ENCODE measurements around the gene MCM6. TPM values are rescaled to one million over a fixed set of nuclear protein-coding genes. Genes with fewer than 3 reads are reported as not detected.
A peak's percentile ranks its signal among the peaks of the same experiment; 100 is the strongest.
"Not testable (repeated sequence)": the region's sequence is repeated elsewhere in the genome, so short reads cannot be mapped to it uniquely, and the experiment has no call there.

The MCM6 gene
- total RNA-seq, 1 donor from 2014 or later, result 3.7 TPM

DNA sequence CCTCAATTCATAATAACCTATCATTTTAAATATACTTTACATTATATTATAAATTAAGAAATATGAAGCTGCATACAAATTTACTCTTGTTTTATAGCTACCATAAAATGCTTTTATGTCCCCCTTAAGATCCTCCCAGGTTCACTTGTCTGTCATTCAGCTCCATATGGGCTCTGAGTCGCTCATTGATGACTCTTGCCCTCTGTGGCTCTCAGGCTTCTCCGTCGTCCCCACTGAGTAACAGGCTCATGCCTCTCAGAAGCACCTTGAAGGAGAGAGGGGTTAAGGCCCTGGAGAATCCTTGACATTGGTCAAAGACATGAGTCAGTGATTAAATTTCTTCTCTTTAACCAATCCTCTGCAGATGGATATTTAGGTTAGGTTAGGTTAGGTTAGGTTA, 6.2 kb upstream of the MCM6 start:
- no peak overlapping the region for H3K4me3 ChIP-seq (ENCODE audit: low read depth, low read length)
- no peaks in the 10 kb centered on the region for H3K27me3 ChIP-seq (ENCODE audit: control insufficient read depth, insufficient read depth, low read length)
- FAIRE-seq, result no peak
- H3K36me3 ChIP-seq (ENCODE audit: control insufficient read depth, insufficient read depth, low read length), result no peaks in the 10 kb centered on the region
- TF ChIP-seq, protein P1, sequence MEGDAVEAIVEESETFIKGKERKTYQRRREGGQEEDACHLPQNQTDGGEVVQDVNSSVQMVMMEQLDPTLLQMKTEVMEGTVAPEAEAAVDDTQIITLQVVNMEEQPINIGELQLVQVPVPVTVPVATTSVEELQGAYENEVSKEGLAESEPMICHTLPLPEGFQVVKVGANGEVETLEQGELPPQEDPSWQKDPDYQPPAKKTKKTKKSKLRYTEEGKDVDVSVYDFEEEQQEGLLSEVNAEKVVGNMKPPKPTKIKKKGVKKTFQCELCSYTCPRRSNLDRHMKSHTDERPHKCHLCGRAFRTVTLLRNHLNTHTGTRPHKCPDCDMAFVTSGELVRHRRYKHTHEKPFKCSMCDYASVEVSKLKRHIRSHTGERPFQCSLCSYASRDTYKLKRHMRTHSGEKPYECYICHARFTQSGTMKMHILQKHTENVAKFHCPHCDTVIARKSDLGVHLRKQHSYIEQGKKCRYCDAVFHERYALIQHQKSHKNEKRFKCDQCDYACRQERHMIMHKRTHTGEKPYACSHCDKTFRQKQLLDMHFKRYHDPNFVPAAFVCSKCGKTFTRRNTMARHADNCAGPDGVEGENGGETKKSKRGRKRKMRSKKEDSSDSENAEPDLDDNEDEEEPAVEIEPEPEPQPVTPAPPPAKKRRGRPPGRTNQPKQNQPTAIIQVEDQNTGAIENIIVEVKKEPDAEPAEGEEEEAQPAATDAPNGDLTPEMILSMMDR (IDR thresholded peaks at IDR 0.05; ENCODE audit: insufficient read depth, low read length, severe bottlenecking), result no peak
- DNase-seq (ENCODE audit: low read depth), result no peak

DNA sequence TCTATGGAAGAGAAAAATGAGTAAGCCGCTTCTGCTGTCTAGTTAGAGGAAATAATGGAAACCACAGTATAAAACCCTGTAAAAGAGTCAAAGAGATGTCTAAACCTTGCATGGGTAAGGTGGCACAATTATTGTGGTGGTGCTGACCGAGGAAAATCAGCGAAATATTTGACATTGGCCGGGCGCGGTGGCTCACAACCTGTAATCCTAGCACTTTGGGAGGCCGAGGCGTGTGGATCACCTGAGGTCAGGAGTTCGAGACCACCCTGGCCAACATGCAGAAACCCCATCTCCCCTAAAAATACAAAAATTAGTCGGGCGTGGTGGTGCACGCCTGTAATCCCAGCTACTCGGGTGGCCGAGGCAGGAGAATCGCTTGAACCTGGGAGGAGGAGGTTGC, 527 bp upstream of the MCM6 start:
- peak overlapping the region; percentile 69 for H3K4me3 ChIP-seq (ENCODE audit: low read depth, low read length)
- not testable (repeated sequence) for H3K36me3 ChIP-seq (ENCODE audit: control insufficient read depth, insufficient read depth, low read length); DNase-seq (ENCODE audit: low read depth); FAIRE-seq; H3K27me3 ChIP-seq (ENCODE audit: control insufficient read depth, insufficient read depth, low read length)

DNA sequence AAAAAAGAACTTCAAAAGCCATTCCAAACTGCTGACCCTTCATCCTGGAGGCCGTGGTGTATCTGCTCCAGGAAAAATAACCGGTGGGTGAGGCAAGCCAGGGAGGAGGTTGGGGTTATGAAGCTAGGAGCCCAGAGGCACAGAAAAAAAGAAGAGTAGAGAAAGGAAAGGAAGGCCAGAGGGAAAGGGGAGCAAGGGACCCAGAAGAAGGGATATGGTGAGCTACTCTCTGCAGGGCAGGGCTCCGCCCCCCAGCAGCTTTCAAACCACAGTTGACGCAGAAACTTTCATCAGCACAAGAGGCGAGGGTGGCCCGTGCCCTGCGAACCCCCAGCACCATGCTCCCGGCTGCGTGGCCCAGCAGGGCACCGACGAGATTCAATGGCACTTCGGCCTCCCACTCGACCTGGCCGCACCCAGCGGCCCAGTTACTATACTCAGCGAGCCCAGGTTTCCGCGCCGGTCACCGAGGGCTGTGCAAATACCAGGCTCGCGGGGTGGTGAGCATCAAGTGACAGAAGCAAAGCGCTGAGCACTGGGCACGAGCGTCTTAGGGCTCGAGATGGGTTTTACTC, 665 bp downstream of the MCM6 start:
- no peak for FAIRE-seq
- H3K27me3 ChIP-seq (ENCODE audit: control insufficient read depth, insufficient read depth, low read length), result no peaks in the 10 kb centered on the region
- TF ChIP-seq, protein P1 (IDR thresholded peaks at IDR 0.05; ENCODE audit: insufficient read depth, low read length, severe bottlenecking), result no peak
- H3K36me3 ChIP-seq (ENCODE audit: control insufficient read depth, insufficient read depth, low read length), result no peaks in the 10 kb centered on the region
- peak; percentile 22 for DNase-seq (ENCODE audit: low read depth)
- peak overlapping the region; percentile 69 for H3K4me3 ChIP-seq (ENCODE audit: low read depth, low read length)

DNA sequence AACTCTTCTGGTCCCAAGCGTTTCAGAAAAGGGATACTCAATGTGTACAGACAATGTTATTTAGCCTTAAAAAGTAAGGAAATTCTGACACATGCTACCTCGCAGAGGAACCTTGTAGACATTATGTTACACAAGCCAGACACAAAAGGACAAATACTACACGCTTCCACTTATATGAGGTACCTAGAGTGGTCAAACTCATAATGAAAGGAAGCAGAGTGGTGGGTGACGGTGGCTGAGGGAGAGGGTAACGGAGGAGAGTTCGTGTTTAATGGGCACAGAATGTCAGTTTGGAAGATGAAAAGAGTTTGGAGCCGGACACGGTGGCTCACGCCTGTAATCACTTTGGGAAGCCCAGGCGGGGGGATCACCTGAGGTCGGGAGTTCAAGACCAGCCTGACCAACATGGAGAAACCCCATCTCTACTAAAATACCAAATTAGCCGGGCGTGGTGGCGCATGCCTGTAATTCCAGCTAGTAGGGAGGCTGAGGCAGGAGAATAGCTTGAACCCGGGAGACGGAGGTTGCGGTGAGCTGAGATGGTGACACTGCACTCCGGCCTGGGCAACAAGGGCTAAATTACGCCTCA, 1.4 kb downstream of the MCM6 start:
- Histone ChIP-seq H3K4me3 (ENCODE audit: low read depth, low read length) (no peak overlapping the region), H3K27me3 (ENCODE audit: control insufficient read depth, insufficient read depth, low read length) (no peaks in the 10 kb centered on the region), H3K36me3 (ENCODE audit: control insufficient read depth, insufficient read depth, low read length) (no peaks in the 10 kb centered on the region)
- TF ChIP-seq, protein P1 (IDR thresholded peaks at IDR 0.05; ENCODE audit: insufficient read depth, low read length, severe bottlenecking), result no peak
- FAIRE-seq (no peak), DNase-seq (ENCODE audit: low read depth) (no peak)

DNA sequence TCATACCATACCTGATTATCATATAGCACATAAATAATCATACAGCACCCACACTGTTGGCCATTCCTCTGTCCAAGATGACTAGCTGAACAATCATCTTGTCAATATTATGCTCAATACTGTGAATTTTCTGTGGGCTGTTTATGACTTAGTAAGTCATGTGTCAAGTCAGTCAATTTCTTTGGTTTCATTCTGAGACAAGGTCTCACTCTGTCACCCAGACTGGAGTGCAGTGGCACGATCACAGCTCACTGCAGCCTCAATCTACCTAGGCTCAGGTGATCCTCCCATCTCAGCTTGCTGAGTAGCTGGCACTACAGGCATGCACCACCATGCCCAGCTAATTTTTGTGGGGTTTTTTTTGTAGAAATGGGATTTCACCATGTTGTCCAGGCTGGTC, 5.7 kb downstream of the MCM6 start:
- TF ChIP-seq, protein P1 (IDR thresholded peaks at IDR 0.05; ENCODE audit: insufficient read depth, low read length, severe bottlenecking), result no peak
- no peak for DNase-seq (ENCODE audit: low read depth)
- Histone ChIP-seq H3K27me3 (ENCODE audit: control insufficient read depth, insufficient read depth, low read length) (no peaks in the 10 kb centered on the region), H3K4me3 (ENCODE audit: low read depth, low read length) (no peak overlapping the region), H3K36me3 (ENCODE audit: control insufficient read depth, insufficient read depth, low read length) (peaks cover 2% of the 10 kb centered on the region)
- FAIRE-seq, result no peak

DNA sequence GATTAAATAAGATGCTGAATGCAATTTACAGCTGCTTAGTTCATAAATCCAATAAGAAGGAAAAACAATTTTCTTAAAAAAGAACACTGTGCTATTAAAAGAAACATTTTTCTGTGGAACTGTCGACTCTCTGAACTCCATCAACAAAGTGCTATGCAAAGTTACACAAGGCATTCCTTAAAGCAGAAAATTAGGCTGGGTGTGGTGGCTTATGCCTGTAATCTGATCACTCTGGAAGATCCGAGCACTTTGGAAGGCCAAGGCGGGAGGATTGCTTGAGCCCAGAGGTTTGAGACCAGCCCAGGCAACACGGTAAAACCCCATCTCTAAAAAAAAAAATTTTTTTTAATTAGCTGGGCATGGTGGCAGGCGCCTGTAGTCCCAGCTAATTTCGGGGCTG, 13.0 kb downstream of the MCM6 start:
- DNase-seq (ENCODE audit: low read depth), result no peak
- Histone ChIP-seq H3K4me3 (ENCODE audit: low read depth, low read length) (no peak overlapping the region), H3K36me3 (ENCODE audit: control insufficient read depth, insufficient read depth, low read length) (peaks cover 4% of the 10 kb centered on the region), H3K27me3 (ENCODE audit: control insufficient read depth, insufficient read depth, low read length) (no peaks in the 10 kb centered on the region)
- TF ChIP-seq, protein P1 (IDR thresholded peaks at IDR 0.05; ENCODE audit: insufficient read depth, low read length, severe bottlenecking), result no peak
- FAIRE-seq, result no peak

Data from bronchial epithelial cell (primary cell).